Esophagus squamous epithelium (tissue), 4 donors: ENCODE results near the gene THBS1.

Experiments
- CTCF ChIP-seq, 6 experiments: fragments of 450-650 bp in 4 of 6; fragments of 200-600 bp in 2 of 6; sonication (generic) in 2 of 6; IDR thresholded peaks; one replicate each; pipeline ENCODE4 v1.5.1; 2016 to 2019; ENCODE audit warnings: antibody characterized with exemption in 6 of 6, mild to moderate bottlenecking in 4 of 6, moderate library complexity in 4 of 6
- POLR2A ChIP-seq, 4 donors: fragments of 450-650 bp; IDR thresholded peaks; one replicate each; pipeline ENCODE4 v1.6.1; 2017; ENCODE audit warnings: antibody characterized with exemption in 4 of 4, mild to moderate bottlenecking in 4 of 4, moderate library complexity in 3 of 4

DNA sequence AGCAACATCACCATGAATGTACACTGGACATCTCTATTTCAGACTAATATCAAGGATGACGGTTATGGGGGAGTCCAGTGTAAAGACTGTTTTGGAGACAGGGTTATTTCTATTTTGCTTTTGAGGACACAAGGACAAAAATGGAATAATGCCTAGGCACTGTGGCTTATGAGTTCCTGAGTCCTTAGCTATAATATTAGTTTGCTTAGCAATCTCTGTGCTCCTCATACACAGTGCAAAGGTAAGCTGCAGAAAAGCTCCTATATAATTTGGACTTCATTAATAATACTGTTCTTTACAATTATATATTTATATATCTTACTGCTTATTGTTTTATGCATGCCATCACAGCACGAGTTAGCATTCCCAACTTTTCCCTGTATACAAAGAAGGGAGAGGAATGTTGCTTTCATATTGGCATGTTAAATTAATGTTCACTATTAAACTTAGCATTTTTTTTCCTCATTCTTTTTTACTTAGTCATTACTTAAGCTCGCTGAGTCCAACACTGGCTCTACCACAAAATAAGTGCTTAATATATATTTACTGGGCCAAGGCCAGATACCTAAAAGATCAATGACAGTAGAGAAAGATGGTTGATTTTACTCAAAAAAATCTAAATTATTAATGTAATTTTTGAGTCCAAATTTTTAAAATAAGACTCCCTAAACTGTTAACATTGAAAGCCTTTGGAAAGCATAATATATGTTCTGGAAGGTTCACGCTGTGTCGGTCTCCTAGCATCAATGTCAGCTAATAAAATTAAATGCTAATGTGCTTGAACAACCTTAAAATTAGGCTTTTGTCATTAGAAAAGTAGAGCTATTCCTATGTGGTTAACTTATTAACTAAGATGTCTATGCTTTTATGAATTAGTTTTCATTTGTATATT lies 13.8 kb downstream of the THBS1 start:
- no peak for TF ChIP-seq CTCF (IDR thresholded peaks at IDR 0.05)
- TF ChIP-seq POLR2A (IDR thresholded peaks at IDR 0.05): no peak
